Suprapubic skin (tissue), 3 donors: ENCODE data around the gene RYK.

Experiments used
- EP300 ChIP-seq: sonication (generic); formaldehyde crosslinking; IDR thresholded peaks from one replicate; pipeline ENCODE4 v1.6.1; 2017; ENCODE audit warnings: antibody characterized with exemption
- POLR2A ChIP-seq, 2 donors: fragments of 450-650 bp; IDR thresholded peaks; one replicate each; pipeline ENCODE4 v1.6.1; 2017; ENCODE audit warnings: antibody characterized with exemption in 2 of 2, mild to moderate bottlenecking in 2 of 2, moderate library complexity in 2 of 2
- TF ChIP-seq, protein P1 (sequence below), 2 donors: fragments of 200-600 bp in 1 of 2; fragments of 450-650 bp in 1 of 2; sonication (generic) in 1 of 2; IDR thresholded peaks; one replicate each; pipeline ENCODE4 v1.5.1; 2016 to 2019; ENCODE audit warnings: antibody characterized with exemption in 2 of 2, mild to moderate bottlenecking in 1 of 2, moderate library complexity in 1 of 2

- TF ChIP-seq, protein P1, sequence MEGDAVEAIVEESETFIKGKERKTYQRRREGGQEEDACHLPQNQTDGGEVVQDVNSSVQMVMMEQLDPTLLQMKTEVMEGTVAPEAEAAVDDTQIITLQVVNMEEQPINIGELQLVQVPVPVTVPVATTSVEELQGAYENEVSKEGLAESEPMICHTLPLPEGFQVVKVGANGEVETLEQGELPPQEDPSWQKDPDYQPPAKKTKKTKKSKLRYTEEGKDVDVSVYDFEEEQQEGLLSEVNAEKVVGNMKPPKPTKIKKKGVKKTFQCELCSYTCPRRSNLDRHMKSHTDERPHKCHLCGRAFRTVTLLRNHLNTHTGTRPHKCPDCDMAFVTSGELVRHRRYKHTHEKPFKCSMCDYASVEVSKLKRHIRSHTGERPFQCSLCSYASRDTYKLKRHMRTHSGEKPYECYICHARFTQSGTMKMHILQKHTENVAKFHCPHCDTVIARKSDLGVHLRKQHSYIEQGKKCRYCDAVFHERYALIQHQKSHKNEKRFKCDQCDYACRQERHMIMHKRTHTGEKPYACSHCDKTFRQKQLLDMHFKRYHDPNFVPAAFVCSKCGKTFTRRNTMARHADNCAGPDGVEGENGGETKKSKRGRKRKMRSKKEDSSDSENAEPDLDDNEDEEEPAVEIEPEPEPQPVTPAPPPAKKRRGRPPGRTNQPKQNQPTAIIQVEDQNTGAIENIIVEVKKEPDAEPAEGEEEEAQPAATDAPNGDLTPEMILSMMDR (IDR thresholded peaks at IDR 0.05) = no peak
- TF ChIP-seq EP300 (no peak), POLR2A (IDR thresholded peaks at IDR 0.05) (no peak)
Observed at GRCh38 chr3:134190250-134190649, 60.4 kb downstream of the RYK start.
